Inflammatory macrophage treated with lipopolysaccharide for 4 hours (primary cell): ENCODE results near the gene CCDC197.
A peak's percentile ranks its signal among the peaks of the same experiment; 100 is the strongest.

Experiments used
- DNase-seq: peaks from one replicate; pipeline ENCODE4 v3.0.0-alpha.2; 2020

The CCDC197 gene

DNA sequence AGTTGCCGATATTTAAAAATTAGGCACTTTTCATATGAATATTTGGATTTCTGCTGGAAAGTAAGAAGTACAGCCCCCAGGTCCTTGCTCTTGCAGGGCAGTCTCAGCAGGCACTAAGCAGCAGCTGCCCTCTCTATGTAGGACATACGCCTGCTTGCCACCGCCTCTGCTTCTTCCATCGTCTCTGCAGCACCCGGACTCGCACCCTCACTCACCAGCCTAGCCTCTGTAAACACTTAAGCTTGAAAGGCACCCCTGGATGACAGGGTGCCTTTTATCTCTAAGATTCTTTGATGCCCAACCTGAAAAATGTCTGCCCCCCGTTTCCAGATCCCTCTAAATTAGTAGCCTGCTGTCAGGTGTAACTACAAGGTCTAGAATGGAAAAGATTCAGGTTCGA, 48.0 kb downstream of the CCDC197 start:
- no peak for DNase-seq

- no peak for DNase-seq
Measured at GRCh38 chr14:94045563-94046345, 48.7 kb downstream of the CCDC197 start.

GRCh38 chr14:94046696-94047250, 49.7 kb downstream of the CCDC197 start:
- no peak for DNase-seq

DNA sequence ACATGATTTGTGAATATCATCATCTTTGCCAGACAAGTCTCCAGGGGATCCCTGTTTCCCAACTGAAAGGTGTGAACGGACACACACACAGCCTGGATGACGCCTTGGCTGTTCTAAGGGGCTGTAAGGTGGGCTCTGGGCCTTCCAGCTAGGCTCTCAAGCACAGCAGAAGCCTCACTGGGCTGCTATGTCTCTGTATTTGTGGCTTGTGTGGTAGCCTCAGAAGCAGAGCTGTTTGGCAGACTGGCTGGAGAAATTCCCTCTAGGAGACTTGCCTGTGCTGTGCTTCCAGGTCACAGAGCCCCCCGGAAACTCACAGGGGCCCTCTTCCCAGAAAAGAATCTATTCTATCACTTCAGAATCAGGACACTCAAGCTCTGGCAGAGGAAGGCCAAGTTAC, 50.5 kb downstream of the CCDC197 start:
- DNase-seq, result no peak

DNA sequence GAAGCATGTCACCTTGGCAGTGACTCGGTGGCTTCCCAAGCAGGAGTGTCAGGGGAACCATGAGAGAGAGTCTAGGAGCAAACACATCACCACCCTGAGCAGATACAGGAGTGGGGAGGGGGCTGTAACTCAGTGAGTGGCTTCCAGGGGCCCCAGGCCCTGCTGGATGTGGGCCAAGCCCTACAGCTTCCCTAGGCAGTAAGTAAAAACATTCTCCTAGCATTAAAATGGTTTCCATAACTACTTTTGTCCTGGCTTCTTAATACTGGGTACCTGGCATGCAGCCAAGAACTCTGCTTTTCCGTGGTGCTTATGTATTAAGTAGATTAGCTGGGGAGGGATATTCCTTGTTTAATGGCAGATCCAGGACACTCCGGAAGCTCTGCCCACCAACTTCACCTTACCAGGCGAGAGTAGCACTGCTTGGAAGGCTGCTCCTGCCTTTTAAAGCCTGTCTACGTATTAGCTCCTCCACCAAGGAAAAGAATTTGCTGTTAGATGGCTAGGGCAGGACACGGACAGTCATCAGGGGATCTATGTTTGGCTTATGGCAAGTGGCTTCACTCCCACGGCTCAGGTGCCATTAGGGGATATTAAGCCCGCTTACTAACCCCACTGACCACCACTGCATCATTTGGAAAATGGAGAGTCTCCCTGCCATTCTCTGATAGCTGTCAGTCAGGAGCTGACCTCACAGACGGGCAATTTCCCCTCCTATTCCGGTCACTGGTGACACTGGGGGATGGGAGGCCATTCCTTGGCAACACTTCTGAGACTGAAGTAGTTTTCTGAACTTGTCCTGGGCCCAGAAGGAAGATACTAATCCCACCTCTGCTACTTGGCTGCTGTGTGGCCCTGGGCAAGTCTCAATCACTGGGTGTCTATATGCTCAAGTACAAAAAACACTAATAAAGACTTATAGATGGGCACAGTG, 51.9 kb downstream of the CCDC197 start:
- no peak for DNase-seq

- DNase-seq, result no peak
Measured at GRCh38 chr14:94049625-94050023, 52.5 kb downstream of the CCDC197 start.

DNA sequence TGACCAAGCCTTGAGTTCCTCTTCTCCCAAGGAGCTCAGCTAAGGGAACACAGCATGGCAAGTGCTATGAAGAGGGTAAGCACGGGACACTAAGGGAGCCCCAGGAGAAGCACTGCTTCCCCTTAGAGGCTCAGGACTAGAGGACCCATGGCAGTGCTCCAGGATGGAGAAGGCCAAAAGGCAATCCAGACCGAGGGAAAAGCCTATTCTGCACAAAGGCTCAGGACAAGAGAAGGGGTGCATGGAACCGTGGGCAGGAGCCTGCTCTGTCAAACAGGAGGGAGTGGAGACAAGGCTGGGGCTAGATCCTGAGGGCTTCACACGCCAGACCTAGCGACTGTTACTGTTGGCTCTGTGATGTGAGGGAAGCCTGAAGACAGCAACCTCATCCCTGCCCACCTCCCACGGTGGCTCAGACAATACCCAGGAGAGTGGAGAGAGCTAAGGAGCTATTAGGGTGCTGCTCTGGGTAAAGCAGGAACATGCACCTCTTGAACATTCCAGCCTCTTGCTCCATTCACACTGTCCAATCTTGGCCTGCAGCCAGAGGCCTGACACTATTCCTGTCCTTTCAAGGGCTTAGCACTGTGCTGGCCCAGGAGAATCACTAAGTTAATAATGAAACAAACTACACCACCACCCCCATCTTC, 53.3 kb downstream of the CCDC197 start:
- no peak for DNase-seq

DNA sequence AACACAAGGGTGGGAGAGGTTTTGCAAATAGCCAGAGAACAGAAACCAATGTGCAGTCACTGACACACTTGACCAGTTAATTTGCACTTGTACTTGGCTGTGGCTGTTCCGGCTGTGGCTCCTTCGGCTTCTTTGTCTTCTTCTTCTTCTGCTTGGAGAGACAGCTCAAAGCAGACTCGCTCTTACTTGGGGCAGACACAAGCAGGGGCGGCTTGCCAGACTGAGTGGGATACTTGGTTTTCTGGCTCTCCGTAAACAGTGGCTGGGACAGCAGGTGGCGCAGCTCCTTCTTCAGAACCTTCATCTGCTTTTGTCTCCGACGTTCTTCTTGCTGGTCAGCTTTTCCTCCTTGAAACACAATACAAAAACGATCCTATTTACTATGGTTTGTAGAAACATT, 54.0 kb downstream of the CCDC197 start:
- no peak for DNase-seq

- DNase-seq, result no peak
Measured at GRCh38 chr14:94051779-94052178, 54.7 kb downstream of the CCDC197 start.

DNA sequence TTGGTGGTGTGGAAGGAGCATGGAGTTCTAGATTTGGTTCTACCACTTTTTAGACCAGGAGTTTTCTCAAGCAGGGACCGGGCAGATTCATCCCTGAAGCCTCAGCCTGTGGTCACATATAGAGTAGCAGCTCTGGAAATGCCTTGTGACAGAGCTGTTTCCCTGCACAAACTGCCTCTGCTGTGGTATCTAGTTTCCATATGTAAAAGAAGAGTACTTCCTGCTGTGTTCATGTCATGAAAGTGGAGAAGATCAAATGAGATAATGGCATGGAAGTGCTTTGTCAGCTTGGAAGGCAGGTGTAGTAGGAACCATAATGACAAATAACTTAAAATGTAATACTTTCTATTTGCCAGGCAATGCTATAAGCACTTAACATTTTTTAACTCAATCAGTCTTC, 55.1 kb downstream of the CCDC197 start:
- DNase-seq, result no peak

GRCh38 chr14:94052662-94053061, 55.6 kb downstream of the CCDC197 start:
- no peak for DNase-seq

- no peak for DNase-seq
Measured at GRCh38 chr14:94054401-94054800, 57.3 kb downstream of the CCDC197 start.

- DNase-seq, result no peak
Measured at GRCh38 chr14:94054936-94055335, 57.8 kb downstream of the CCDC197 start.

GRCh38 chr14:94056579-94057308, 59.6 kb downstream of the CCDC197 start:
- DNase-seq, result peak; percentile 82

- peak; percentile 6 for DNase-seq
Measured at GRCh38 chr14:94058128-94058673, 61.1 kb downstream of the CCDC197 start.
